ENCODE results near the gene GPS2.
"Not testable (repeated sequence)": the region's sequence is repeated elsewhere in the genome, so short reads cannot be mapped to it uniquely, and the experiment has no call there.

Gene GPS2

DNA sequence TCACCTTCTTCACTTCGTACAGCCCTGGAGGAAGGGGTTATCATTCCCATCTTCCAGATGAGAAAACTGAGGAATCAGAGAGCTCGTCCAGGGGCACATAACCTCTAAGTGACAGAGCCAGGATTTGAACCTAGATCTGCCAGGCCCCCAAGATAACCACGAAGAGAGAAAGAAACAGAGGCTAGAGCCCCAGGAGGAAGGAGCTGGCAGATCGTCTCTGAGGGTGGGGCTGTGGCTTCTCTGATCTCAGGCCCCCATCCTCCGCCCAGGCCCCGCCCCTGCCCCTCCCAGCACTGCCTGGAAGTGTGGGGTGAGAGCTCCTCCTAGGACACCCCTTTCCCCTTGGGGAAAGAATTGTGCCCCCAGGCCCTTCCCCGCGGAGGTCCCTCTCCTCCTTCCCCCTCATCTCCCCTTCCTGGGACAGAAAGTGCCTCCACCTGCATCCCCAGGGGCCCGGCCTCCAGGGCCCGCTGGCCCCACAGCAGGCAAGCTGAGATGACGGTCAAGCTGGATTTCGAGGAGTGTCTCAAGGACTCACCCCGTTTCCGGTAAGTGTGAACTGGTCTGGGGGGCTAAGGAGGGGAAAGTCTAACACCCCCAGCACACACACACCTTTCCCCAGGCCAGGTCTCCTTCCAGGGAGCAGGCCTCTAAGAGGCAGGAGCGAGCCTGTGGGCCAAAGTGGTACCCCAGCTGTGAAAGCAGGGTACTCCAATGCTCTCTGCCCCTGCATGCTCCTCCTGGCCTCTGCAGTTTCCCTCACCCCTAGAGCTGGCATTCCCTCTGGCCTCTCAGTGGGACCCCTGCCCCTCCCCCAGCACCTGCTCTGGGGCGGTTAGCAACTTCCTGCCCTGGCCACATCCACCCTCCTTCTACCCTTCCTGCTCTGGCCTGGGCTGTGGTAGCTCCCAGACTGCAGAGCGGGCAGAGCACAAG, 21.3 kb upstream of the GPS2 start, which contains the start of gene ACAP1:
TSS of gene ACAP1 (plus strand) at position 290 of the 936 bp plus-strand sequence. CDS start at position 496, 206 bp downstream.
- no peak for DNase-seq

DNA sequence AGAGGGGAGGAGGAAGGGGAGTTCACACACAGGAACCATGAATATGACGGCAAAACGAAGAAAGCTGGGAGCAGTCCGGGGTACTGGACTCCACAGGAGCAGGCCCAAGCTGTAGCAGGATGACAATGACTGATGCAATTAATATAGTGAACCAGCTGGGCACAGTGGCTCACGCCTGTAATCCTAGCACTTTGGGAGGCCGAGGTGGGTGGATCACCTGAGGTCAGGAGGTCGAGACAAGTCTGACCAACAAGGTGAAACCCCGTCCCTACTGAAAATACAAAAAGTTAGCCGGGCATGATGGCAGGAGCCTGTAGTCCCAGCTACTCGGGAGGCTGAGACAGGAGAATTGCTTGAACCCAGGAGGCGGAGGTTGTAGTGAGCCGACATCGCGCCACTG, 20.6 kb upstream of the GPS2 start:
- not testable (repeated sequence) for DNase-seq

DNA sequence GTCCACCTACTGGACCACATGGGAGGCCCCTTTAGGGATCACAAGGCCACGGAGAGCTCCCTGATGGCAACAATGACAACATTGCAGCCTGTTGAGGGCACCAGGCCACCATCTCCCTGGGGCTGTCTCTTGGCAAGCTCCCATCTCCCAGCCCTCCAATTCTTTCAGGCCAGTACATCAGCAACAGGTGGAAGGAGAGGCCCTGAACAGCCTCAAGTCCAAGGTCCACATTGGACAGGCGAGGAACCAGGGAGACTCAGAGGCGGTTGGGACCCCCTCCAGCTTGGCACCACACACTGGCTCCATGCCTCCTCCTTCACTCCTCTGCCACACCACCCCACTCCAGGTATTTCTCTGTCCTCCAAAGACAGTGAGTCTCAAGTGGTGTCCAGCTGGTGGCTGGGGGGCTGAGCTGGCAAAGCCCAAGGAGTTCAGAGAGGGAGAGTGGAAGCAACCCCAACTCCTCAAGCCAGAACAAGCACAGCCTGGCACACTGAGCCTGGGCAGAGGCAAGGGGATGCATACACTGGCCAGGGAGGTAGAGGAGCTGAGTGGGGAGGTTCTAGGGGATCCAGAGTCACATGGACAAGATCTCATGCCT, 19.9 kb upstream of the GPS2 start:
- DNase-seq, result no peak

DNA sequence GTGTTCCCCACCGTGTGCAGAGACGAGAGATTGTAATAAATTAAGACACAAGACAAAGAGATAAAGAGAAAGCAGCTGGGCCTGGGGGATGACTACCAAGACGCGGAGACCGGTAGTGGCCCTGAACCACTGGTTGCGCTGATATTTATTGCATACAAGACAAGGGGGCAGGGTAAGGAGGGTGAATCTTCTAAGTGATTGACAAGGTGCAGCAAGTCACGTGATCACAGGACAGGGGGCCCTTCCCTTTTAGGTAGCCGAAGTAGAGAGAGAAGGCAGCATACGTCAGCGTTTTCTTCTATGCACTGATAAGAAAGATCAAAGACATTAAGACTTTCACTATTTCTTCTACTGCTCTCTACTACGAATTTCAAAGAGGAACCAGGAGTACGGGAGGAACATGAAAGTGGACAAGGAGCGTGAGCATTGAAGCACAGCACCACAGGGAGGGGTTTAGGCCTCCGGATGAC, 17.5 kb upstream of the GPS2 start:
- not testable (repeated sequence) for DNase-seq

DNA sequence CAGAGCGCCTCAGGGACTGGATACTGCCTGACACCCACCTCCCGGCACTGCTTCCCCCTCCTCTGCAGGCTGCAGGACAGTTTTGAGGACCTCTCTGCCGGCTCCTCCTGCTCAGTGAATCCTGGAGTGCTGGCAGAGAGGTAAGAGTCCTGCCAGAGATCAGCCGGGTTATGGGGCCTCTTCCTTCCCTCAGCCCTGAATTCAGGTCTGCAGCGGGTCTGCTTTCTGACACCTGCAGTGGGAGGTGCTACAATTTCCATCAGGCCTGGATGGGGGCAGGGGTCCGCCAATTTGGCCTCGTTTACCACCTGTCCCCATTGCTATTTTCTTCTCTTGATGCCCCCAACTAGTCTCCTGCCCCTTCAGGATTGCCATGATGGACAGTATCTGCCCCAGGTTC, 17.0 kb upstream of the GPS2 start:
- no peak for DNase-seq

DNA sequence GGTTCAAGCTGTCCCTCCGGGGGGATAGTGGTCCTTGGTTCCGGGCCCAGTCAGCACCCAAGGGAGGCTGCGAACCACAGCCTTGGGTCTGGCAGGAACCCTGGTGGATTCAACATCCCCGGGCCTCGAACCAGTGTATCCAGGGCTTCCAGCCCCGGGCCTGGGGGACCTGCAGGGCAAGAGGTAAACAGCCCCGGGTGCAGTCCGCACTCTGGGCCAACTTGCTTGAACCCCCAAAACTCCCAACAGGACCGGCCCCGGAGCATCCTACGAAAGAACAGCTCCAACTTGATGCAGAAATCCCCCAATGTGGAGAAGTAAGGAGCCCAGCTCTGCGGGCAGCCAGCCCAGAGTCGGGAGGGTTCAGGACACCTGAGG, 15.5 kb upstream of the GPS2 start:
- DNase-seq, result no peak

DNA sequence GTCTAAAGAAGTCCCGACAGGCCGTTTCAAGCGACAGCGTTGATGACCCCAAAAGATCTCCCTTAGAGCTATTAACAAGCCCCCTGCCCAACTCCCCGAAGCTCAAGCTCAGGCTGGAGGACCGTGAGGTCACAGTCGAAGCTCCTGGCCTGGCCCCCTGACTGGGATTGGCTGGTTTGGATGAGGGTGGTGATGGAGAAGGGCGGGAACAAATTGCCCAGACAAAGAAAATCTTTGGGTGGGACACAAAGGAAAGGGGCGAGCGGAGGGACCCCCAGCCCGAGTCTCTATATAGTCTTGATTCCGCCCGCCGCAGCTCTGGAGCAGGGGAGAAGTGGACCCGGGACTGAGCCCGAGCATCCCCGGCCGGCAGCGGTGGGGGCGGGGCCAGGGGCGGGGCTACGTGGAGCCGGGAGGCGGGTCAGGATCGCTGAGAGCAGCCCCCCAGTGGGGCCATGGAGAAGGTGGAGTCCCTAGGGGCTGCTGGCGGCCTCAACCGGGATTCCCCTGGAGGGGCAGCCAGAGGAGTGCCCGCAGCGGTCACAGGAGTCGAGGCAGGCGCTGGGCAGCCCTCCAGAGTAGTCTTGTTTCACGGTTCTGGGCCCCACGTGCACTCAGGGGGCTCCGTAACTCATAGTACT, 15.0 kb upstream of the GPS2 start:
- DNase-seq, result peak; percentile 80

DNA sequence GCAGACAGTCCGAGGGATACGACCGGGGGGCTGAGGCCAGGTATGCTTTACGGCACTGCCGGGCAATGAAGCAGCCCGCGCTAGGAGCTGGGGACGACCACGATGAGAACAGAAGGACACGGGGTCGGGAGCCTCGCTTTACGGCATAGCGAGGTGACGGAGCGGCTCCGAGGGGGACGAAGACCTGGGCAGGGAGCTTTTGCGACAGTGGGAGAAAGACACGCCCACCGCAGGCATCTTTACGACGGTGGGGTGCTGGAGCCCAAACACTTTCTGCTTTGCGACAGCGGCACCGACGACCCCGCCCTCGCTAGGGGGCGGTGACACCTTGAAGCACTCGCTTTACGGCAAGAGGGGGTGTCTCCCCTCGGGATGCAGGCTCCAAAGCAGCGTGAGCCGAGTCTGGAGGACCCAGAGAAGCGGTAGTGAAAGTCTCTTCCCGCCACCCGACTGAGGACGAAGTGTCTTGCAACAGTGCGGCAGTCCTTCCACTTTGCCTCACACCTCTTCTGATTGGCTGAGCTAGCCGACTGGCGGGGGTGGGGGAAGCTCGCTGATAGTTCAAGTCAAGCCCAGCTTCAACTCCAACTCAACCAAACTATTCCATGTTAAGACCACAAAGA, 14.3 kb upstream of the GPS2 start:
- peak; percentile 100 for DNase-seq

DNA sequence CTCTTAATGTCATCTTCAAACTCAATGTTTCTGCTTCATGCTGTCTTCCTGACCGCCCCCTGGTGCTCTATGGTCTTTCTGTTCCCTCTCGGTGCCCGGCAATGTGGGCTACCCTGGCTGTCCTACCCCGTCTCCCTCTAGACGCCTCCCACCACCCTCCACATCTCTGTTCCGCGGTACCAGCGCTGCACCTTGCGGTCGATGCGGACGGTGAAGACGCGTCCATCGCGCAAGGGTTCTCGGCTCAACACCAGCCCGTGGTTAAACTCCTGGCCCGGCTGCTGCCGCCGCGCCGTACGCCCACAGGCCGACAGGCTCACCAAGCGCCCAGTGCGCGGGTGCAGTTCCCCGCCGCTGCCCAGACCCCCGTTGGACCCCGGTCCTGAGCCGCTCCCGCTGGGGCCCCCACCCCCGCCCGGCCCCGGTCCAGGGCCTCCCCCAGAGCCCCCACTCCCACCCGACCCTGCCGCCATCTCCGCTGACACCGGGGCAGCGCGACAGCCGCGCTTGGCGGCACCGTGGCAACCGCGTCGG, 13.7 kb upstream of the GPS2 start, which contains the start of gene NEURL4:
TSS of gene NEURL4 (minus strand) at position 496 of the 534 bp plus-strand sequence. CDS start at position 473, 23 bp downstream.
- no peak for DNase-seq

DNA sequence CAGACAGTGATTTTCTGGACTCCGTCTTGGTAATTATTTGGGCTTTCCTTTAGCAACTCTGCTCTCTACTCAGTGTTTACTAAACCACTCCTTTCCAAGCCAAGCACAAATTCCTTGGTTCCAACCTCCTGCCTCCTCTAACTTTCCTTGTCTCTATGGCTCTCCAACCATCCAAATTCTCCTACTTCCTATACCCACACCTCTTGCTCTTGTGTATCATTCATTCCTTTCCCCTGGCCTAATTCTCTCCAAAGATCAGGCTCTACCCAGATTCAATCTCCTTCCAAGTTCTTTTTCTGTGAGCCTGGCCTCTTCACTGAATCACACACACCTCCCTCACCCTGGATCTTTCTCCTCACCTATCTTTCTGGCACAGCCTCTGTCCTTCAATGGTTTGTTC, 12.8 kb upstream of the GPS2 start:
- no peak for DNase-seq

DNA sequence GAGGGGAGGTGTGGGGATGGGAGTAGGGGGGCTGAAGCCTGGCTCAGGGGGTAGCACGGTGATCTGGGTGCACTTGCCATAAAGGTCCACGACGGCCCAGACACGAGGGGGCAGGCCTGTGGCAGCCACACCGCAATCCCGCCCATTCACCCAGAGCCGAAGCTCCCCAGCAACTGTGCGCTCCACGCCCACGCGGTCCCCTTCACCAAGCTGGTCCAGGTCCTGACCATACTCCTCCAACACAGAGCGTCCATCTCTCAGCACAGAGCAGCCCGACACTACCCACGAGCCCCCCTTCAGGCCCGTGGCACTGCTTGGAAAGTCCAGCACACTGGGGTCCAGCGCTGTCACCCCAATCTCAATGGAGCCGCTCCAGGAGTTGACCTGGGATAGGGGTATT, 12.3 kb upstream of the GPS2 start:
- no peak for DNase-seq

DNA sequence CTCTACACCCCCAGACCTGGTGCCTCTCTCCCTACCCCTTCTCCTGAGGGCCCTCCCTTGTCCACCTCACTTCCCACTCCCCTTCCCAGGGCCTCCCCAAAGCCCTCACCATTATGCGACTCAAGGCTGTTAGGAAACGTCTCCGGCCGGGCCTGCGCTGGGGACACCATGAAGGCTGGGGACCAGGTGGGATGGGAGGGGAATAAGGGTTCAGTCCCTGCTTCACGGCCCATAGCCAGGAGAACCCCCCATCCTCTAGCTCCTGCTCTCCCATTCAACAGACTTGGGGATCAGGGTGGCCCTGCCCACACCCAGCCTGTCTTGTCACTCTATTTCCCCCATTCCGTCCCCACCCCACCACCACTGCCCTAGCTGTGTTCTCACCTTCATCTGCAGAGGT, 11.9 kb upstream of the GPS2 start:
- DNase-seq, result no peak

DNA sequence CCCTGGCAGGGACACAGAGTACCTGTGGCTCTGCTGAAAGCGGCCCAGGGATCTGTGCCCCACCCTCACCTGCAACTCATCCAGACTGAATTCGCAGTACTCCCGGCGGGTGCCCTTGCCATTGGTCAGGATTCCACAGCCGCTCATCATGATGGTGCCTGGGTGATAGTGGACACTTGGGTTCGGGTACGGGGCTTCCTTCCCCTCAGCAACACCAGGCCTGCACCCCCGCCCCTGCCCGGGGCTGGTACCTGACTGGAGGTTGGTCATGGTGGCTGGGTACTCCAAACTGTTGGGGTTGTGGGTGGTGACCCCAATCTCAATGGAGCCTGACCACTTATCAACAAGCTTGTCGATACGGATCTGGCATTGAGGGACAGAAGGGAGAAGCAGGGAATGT, 11.0 kb upstream of the GPS2 start:
- no peak for DNase-seq

DNA sequence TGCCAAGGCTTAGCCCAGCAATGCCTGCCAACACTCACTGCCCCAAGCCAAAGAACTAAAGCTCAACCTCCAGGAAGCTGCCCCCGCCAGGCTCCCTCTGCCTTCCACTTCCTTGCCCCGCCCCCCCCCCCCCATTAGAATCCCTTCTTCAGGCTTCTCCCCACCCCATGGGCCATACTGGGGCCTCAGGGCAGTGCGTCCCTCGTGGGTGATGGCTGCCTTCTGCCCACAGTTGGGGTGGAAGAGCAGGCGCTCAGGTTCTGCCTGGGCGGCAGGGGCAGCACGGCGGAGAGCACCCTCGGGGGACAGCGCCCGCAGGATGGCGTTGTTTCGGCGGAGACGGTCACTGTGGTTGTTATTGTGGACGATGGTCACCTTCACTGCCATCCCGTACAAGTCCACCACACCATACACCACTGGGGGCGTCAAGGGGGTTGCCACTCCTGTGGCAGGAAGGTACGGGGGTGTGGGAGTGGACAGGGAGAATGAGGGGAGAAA, 9.9 kb upstream of the GPS2 start:
- DNase-seq, result no peak

DNA sequence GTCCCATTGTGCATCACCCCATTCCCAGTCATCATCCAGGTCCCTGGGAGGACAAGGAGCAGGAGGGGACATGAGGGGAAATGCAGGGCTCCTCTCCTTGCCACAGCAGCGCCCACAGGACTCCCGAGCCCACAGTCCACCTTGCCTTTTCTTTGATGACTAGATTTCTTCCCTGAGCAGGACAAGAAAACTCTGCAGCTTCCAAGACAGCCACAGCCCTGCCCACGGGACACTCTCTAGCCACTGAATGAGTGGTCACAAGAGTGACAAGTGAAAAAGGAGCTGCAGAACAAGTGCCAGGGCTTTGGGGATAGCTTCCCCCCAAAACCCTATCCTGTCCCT, 9.2 kb upstream of the GPS2 start:
- no peak for DNase-seq

DNA sequence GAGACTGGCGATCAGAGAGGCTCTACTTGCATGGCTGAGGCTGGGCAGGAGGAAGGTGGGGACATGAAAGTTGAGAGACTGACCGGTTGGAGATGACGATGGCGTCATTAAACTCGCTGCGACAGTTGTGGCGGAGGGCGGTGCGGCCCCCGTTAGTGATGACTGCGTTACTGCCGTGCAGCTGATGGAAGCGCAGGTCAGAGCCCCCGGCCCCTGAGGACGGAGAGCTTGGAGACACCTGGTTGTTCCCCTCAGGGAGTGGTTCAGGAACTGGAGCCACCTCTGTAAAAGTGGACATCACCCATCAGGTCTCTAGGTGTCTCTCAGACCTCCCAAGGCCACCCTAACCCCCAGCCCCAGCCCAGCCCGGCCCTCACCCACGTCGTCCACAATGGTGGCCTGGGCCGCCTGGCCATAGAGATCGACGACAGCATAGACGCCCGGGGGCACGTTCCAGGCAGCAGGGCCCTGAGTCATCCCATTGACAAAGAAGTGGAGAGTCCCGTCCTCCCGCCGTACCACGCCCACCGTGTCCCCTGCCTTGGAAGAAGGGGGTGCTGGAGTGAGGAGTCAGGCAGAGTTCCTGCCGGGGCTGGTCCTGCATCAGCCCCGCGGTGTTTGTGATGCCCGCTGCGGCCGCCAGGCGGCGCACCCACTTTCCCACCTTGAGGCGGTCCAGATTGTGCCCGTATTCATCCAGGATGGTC, 8.7 kb upstream of the GPS2 start:
- DNase-seq, result peak; percentile 28

DNA sequence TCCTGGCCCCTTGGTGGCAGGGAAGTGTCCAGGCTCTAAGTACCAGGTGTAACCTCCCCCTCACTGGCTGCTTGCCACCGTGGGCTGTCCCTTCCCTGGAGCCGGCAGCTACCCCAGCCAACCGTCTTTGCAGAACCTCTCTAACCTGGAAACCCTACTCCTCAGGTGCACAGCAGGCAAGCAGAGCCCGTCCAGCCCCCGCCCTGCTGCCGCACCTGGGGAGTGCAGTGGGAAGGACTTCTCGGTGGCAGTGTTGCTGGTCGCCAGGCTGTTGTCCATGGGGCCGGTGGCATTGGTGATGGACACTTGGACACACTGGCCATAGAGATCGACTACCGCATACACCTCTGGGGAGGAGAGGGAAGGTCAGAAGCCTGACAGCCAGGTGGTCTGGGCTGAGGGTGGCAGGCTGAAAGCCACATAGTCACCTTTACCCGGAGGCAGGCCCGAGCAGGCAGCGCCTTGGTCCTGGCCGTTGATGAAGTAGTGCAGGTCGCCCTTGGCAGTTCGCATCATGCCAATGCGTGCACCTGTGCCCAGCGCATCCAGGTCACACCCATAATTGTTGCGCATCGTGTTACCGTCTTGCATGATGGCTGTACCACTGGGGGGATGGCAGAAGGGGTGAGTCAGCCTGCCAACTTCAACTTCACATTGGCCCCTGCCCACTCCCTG, 7.5 kb upstream of the GPS2 start:
- no peak for DNase-seq

DNA sequence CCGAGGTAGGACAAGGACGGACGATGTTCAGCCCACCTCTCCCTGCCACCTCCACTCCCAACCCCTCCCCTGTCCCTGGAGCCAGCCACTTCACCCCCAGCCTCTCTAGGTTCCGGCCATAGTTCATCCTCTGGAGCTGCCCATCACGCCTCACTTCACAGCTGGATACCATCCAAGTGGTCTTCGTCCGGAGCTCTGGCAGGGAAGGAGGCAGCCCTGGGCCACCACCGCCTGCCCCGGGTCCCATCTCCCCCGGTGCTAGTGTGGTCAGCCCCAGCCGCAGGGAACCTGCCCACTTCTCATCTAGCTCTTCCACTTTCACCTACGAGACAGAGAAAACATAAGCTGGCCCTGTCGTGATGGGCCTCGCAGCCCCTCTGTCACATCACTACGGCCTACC, 6.3 kb upstream of the GPS2 start:
- DNase-seq, result no peak

DNA sequence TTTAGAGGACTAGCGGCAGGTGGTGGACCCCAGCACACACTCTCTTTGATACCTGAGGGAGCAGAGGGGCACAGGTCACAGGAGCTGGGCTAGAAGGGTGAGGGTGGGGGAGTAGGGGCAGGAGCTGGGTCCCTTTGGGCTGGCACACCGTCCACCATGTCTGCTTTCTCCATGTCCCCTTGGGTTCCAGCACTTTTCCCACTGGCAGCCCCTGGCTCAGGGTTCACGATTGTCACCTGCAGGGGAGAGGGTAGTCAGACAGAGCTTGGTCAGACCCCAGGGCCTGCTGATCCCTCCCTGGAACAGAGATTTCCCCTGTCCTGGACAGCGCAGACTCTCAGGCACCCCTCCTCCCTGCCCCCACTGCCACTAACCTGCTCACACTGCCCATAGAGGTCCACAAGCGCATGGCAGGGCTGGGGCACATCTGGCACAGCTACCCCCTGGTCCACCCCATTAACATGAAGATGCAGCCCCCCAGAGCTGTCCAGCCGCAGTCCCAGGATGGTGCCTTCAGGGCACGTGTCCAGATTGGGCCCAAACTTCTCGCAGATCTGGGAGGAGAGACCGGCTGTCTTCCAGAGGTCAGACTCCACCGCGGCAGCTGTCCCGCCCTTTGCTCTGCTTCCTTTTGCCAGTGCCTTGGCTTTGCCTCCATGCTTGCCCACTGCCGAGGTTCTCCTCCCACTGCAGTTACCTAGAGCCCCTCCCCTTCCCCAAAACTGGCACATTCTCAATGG, 3.1 kb upstream of the GPS2 start:
- DNase-seq, result no peak

DNA sequence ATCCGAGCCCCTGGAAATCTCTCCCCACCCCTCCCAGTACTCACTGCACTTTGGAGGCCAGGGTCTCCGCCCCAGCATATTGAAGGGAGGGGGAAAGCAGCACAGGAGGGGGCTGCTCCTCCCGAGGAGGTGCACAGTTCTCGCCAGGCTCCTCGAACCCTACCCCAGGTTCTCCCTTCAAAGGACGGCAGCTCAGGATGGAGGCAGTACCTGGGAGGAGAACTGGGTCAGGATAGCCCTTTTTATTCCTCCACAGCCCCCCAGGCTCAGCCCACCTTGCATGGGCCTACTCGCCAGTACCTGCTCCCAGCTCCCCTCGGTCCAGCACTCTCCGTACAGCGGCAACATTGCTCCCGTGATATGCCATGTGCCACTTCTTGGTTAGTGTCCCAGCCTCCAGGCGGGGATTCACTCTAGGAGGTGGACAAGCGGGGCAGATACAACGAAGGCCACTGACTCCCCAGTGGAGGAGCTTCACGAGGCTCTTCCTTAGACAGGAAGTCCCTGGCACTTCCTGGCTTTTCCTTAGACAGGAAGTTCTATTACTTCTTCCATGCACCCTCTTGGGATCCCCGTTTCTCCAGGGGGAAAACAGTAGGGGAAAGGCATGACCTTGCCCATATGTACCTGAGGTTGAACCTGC, 2.1 kb upstream of the GPS2 start:
- no peak for DNase-seq

Data from fibroblast of skin of right quadriceps (primary cell).